Measurements from ENCODE around the gene ZCCHC8. TPM values are rescaled to one million over a fixed set of nuclear protein-coding genes. Genes with fewer than 3 reads are reported as not detected.

ZCCHC8 gene
- polyA plus RNA-seq, 2 of the 4 experiments (the other 2 are of a cell fraction) = 20.9 to 40.1 TPM

DNA sequence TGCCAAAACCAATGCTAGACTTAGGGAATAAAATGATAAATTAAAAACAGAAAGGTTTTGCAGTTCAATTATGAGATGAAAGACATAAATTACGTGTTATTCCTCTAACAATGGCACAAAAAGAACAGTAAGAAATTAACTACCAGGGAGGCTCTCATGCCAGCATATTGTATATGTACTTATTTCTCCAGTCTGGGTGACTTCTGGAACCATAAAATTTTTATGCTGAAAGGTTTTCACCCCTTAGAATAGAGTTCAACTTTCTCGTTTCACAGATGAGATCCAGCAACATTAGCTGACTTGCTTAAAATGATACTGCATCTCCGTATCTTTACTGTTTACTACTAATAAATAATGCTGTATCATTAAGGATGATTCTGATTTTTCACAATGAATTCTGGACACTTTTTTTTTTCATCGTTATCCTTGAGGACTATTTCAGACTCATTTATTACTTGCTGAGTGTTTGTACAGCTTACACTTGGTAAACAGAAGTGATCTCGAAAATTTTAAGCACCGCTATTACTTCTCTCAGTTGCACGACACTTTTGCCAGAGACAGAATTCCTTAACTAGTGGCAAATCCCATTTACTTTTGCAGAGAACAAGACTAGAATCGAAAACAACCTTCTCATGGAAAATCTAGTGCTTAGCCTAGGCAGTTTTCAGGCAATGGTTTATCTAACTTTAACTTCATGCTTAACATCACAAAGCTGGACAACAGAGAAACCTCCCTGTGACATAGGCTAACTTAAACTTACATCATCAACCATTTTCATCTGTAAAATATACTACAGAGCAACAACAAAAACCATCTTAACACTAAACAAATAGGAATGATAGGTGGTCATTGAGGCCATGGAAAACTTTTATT lies 23.4 kb upstream of the ZCCHC8 start:
- Histone ChIP-seq H3K4me3 (peak overlapping the region; percentile 69), H3K4me2 (peak overlapping the region; percentile 85), H3K9me3 (no peaks in the 10 kb centered on the region), H3K27ac (peak overlapping the region; percentile 39 to 83; a peak in 5 of 6 replicates), H3K4me1 (peaks cover 48% of the 10 kb centered on the region)
- POLR2A ChIA-PET = interaction anchor here (0.5 to 2.0 kb wide), 2 partner anchors 23 to 101 kb away, joined by 4 to 9 read pairs; partner anchors contain the start of gene ZCCHC8
- TF ChIP-seq, protein P1, sequence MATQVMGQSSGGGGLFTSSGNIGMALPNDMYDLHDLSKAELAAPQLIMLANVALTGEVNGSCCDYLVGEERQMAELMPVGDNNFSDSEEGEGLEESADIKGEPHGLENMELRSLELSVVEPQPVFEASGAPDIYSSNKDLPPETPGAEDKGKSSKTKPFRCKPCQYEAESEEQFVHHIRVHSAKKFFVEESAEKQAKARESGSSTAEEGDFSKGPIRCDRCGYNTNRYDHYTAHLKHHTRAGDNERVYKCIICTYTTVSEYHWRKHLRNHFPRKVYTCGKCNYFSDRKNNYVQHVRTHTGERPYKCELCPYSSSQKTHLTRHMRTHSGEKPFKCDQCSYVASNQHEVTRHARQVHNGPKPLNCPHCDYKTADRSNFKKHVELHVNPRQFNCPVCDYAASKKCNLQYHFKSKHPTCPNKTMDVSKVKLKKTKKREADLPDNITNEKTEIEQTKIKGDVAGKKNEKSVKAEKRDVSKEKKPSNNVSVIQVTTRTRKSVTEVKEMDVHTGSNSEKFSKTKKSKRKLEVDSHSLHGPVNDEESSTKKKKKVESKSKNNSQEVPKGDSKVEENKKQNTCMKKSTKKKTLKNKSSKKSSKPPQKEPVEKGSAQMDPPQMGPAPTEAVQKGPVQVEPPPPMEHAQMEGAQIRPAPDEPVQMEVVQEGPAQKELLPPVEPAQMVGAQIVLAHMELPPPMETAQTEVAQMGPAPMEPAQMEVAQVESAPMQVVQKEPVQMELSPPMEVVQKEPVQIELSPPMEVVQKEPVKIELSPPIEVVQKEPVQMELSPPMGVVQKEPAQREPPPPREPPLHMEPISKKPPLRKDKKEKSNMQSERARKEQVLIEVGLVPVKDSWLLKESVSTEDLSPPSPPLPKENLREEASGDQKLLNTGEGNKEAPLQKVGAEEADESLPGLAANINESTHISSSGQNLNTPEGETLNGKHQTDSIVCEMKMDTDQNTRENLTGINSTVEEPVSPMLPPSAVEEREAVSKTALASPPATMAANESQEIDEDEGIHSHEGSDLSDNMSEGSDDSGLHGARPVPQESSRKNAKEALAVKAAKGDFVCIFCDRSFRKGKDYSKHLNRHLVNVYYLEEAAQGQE (IDR thresholded peaks at IDR 0.05) = no peak
- no peak for TF ChIP-seq CBX8 (IDR thresholded peaks at IDR 0.05)
- TF ChIP-seq MAFK (IDR thresholded peaks at IDR 0.05; ENCODE audit: partially characterized antibody) = peak; percentile 37
- 0 out of 2 replicates have a peak, but pooled peaks have one; percentile 48 for TF ChIP-seq TFCP2L1 (CRISPR knock-in tag; IDR thresholded peaks at IDR 0.05)
- 0 out of 2 replicates have a peak, but pooled peaks have one; percentile 30 for TF ChIP-seq RARB (CRISPR knock-in tag; IDR thresholded peaks at IDR 0.05)
- TF ChIP-seq RFX5 (IDR thresholded peaks at IDR 0.05) = no peak
- ATAC-seq (no peak), DNase-seq (ENCODE audit: low read depth in 1 of 2, low spot score in 1 of 2) (no peak), FAIRE-seq (no peak)
- WGBS (ENCODE audit: missing lambda C conversion rate) = 7% methylated on average over 8 of the region's 8 CpGs
- CTCF ChIA-PET = interaction anchor here (0.9 to 1.6 kb wide), 4 partner anchors 9 to 125 kb away, joined by 3 to 5 read pairs (median 4); no protein-coding TSS in a partner anchor

DNA sequence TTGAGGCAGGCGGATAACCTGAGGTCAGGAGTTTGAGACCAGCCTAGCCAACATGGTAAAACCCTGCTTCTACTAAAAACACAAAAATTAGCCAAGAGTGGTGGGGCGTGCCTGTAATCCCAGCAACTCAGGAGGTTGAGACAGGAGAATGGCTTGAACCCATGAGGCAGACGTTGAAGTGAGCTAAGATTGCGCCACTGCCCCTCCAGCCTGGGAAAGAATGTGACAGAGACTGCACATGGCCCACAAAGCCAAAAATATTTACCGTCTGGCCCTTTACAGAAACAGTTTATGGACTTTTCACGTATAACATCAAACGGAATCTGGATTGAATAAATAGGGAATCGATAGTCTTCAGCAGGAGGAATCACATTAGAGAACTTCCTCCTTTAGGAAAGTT lies 22.5 kb upstream of the ZCCHC8 start:
- ATAC-seq (no peak), FAIRE-seq (no peak), DNase-seq (ENCODE audit: low read depth in 1 of 2, low spot score in 1 of 2) (peak in 1 of 2 experiments; percentile 32)
- peak overlapping the region in 1 of 2 experiments; percentile 50; a peak in 3 of 6 replicates for H3K27ac ChIP-seq
- CTCF ChIA-PET = interaction anchor here (1.0 to 1.8 kb wide), 5 partner anchors 11 to 124 kb away, joined by 3 to 6 read pairs (median 5); no protein-coding TSS in a partner anchor
- POLR2A ChIA-PET = interaction anchor here (2.0 kb wide), 1 partner anchor 22 kb away, joined by 9 read pairs; the partner anchor contains the start of gene ZCCHC8
- H3K4me2 ChIP-seq = peak overlapping the region; percentile 85
- TF ChIP-seq ZFP36 (IDR thresholded peaks at IDR 0.05; ENCODE audit: borderline replicate concordance, partially characterized antibody) = no peak
- no peak for TF ChIP-seq EHF (CRISPR knock-in tag; IDR thresholded peaks at IDR 0.05)
- TF ChIP-seq POLR2A (IDR thresholded peaks at IDR 0.05; ENCODE audit: low read length) = no peak
- no peak for TF ChIP-seq CBX2 (IDR thresholded peaks at IDR 0.05; ENCODE audit: borderline replicate concordance, low read depth)
- no peak for TF ChIP-seq ZSCAN20 (CRISPR knock-in tag; IDR thresholded peaks at IDR 0.05)
- TF ChIP-seq BHLHE40 (IDR thresholded peaks at IDR 0.05; ENCODE audit: low read depth, low read length) = no peak
- peak in 1 of 2 experiments; percentile 86; a peak in 2 of 4 replicates for TF ChIP-seq CEBPB (IDR thresholded peaks at IDR 0.05)
- TF ChIP-seq NR3C1 (IDR thresholded peaks at IDR 0.05) = no peak
- 46% methylated on average over 8 of the region's 8 CpGs for WGBS (ENCODE audit: missing lambda C conversion rate)
- H3K4me1 ChIP-seq = peaks cover 53% of the 10 kb centered on the region
- peak overlapping the region; percentile 69; the same call in 2 of the 3 replicates for H3K4me3 ChIP-seq
- no peaks in the 10 kb centered on the region for H3K9me3 ChIP-seq

DNA sequence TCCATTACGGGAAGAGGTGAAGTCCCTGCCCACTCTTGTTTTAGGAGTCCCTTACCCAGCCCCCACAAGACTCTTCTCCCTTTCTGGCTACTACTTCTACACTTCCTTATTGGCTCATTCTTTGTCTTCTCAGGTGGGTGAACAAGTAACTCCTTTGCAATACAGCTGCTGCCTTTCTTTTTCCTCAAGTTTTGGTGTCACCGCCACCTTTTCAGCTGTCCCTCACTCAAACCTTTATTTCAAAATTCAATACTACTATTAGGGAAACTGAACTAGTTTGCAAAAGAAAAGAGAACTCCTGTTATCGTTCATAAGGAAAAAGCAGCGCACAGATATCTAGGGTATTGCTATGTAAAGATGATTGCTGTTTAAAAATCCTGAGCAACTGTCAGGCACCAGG lies 19.9 kb upstream of the ZCCHC8 start:
- ATAC-seq = no peak
- H3K4me3 ChIP-seq = no peak overlapping the region
- no peak for DNase-seq (ENCODE audit: low read depth in 1 of 2, low spot score in 1 of 2)
- H3K4me2 ChIP-seq = no peak overlapping the region
- no peak for FAIRE-seq
- ChIA-PET CTCF (interaction anchor here (0.5 to 1.7 kb wide), 2 partner anchors 13 to 122 kb away, joined by 4 to 5 read pairs; no protein-coding TSS in a partner anchor), POLR2A (no interaction called here)
- no peak overlapping the region for H3K27ac ChIP-seq
- WGBS (ENCODE audit: missing lambda C conversion rate) = 96% methylated on average over 4 of the region's 4 CpGs
- H3K4me1 ChIP-seq = peaks cover 57% of the 10 kb centered on the region
- TF ChIP-seq SMC3 (IDR thresholded peaks at IDR 0.05) = no peak
- peak; percentile 53; the same call in 1 of the 2 replicates for TF ChIP-seq FOSB (CRISPR knock-in tag; IDR thresholded peaks at IDR 0.05)
- H3K9me3 ChIP-seq = no peaks in the 10 kb centered on the region
